GM19438 (cell line): ENCODE data around the gene ATF1.
"Not testable (repeated sequence)": the region's sequence is repeated elsewhere in the genome, so short reads cannot be mapped to it uniquely, and the experiment has no call there.

Source experiments
- ATAC-seq: cut with Tn5 transposase; IDR thresholded peaks from one replicate; pipeline ENCODE4 v1.9.1; 2021; ENCODE audit warnings: low read depth; ENCODE audit not compliant: unreplicated experiment

ATF1 gene

DNA sequence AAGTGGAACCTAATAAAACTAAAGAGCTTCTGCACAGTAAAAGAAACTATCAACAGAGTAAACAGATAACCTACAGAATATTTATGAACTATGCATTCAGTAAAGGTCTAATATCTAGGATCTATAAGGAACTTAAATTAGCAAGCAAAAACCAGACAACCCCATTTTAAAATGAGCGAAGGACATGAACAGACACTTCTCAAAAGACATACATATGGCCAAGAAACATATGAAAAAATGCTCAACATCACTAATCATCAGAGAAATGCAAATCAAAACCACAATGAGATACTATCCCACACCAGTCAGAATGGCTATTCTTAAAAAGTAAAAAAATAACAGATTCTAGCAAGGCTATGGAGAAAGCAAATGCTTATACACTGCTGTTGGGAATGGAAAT, 91.3 kb downstream of the ATF1 start:
- not testable (repeated sequence) for ATAC-seq

DNA sequence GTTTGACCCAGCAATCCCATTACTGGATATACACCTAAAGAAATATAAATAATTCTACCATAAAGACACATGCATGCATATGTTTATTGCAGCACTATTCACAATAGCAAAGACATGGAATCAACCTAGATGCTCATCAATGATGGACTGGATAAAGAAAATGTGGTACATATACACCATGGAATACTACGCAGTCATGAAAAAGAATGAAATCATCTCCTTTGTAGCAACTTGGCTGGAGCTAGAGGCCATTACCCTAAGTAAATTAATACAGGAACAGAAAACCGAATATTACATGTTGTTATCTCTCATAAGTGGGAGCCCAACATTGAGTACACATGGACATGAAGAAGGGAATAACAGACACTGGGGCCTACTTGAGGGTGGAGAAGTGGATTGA, 91.8 kb downstream of the ATF1 start:
- not testable (repeated sequence) for ATAC-seq

DNA sequence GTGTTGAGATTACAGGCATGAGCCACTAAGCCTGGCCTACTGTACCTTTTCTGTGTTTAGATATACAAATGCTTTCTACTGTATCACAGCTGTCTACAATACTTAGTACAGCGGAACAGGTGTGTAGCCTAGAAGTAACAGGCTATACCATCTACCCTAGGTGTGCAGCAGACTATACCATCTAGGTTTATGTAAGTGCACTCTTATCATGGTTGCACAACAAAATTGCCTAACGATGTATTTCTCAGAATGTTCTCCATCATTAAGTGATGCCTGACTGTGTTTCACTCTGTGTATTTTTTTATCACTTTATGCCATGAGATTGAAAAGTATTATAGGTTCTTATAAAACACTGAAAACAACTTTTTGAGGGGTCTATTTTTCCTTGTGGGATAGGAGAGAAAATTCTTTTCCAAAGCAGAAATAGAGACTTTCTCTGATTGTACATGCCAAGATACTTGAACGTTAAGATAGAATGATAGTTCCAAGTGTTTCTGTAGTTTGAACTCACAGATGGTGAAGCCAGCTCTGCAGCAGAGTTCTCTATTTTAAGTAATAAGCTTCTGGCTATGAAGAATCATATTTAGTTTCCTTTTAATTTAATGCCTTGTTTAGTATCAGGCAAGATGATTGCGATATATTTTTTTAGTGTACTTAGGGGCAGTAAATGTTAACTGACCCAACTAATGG, 95.9 kb downstream of the ATF1 start:
- no peak for ATAC-seq

DNA sequence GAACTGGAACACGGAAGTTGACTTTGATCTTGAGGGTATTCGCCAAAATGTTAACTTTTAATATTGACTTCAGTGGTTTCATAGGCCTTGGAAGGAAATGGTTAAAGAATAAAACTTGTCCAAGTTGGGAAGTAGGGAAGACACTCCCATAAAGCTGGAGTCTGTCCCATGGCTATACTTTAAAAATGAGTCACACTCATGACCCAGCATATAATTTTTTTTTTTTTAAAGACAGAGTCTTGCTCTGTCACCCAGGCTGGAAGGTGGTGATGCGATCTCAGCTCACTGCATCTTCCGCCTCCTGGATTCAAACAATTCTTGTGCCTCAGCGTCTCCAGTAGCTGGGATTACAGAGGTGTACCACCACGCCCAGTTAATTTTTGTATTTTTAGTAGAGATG, 98.4 kb downstream of the ATF1 start:
- no peak for ATAC-seq

DNA sequence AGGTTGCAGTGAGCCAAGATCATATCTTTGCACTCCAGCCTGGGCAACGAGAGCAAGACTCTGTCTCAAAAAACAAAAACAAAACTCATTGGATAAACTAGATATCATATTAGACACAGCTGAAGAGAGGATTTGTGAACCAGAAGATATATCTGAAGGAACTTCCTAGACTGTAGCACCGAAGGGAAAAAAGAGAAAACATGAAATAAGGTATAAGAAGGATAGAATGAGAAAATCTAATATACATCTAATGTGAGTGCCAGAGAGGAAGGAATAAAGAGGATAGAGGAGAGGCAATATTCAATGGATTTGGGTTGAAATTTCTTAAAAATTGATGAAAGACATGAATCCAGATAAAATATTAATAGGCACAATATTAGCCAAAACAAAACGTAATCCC, 101.4 kb downstream of the ATF1 start:
- ATAC-seq = no peak

DNA sequence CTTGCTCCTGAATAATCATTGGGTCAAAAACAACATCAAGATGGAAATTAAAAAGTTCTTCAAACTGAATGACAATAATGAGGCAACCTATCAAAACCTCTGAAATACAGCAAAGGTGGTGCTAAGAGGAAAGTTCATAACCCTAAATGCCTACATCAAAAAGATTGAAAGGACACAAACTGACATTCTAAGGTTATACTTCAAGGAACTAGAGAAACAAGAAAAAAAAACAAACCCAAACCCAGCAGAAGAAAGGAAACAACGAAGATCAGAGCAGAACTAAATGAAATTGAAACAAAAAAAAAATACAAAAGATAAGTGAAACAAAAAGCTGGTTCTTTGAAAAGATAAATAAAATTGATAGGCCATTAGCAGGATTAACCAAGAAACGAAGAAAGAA, 105.0 kb downstream of the ATF1 start:
- not testable (repeated sequence) for ATAC-seq
